Measurements from ENCODE around the gene FAM20A.

DNA sequence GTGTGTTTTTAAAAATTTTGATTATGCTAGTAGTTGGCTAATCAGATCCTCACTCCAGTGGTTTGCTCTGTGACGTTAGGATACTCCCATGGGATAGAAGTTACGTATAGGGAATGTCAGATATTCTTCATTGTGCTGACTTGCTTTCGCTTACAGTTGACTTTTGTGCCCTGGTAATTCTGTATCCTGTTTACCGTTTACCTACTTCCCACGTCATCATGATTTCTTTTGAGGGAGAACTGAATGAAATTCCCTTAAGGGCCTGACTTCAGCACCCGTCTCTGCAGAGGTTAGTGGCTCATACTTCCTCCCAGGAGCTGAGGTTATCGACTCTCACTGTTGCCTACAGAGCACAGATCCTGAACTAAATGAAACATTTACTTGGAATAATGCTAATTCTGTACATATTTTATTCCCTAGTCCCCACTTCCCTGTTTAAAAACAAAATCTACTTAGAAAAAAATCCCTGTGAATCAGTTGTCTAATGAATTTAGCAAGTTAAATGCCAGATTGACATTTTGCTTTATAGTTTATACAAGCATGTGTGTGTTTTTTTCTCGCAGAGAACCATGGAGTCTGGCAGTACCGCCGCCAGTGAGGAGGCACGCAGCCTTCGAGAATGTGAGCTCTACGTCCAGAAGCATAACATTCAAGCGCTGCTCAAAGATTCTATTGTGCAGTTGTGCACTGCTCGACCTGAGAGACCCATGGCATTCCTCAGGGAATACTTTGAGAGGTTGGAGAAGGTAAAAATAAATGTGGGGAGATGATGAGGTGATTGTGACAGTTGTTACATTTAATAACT, 86.1 kb downstream of the FAM20A start:
- TF ChIP-seq, protein P1, sequence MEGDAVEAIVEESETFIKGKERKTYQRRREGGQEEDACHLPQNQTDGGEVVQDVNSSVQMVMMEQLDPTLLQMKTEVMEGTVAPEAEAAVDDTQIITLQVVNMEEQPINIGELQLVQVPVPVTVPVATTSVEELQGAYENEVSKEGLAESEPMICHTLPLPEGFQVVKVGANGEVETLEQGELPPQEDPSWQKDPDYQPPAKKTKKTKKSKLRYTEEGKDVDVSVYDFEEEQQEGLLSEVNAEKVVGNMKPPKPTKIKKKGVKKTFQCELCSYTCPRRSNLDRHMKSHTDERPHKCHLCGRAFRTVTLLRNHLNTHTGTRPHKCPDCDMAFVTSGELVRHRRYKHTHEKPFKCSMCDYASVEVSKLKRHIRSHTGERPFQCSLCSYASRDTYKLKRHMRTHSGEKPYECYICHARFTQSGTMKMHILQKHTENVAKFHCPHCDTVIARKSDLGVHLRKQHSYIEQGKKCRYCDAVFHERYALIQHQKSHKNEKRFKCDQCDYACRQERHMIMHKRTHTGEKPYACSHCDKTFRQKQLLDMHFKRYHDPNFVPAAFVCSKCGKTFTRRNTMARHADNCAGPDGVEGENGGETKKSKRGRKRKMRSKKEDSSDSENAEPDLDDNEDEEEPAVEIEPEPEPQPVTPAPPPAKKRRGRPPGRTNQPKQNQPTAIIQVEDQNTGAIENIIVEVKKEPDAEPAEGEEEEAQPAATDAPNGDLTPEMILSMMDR (IDR thresholded peaks at IDR 0.05), result no peak
- no peak for TF ChIP-seq EZH2 (IDR thresholded peaks at IDR 0.05; ENCODE audit: borderline replicate concordance, insufficient read depth, low read depth, low read length, poor library complexity, severe bottlenecking)

Data from B cell (primary cell).